ENCODE data around the gene ETV5.

- no peak for TF ChIP-seq EZH2phosphoT487 (IDR thresholded peaks at IDR 0.05; ENCODE audit: low read depth)
- TF ChIP-seq, protein P1, sequence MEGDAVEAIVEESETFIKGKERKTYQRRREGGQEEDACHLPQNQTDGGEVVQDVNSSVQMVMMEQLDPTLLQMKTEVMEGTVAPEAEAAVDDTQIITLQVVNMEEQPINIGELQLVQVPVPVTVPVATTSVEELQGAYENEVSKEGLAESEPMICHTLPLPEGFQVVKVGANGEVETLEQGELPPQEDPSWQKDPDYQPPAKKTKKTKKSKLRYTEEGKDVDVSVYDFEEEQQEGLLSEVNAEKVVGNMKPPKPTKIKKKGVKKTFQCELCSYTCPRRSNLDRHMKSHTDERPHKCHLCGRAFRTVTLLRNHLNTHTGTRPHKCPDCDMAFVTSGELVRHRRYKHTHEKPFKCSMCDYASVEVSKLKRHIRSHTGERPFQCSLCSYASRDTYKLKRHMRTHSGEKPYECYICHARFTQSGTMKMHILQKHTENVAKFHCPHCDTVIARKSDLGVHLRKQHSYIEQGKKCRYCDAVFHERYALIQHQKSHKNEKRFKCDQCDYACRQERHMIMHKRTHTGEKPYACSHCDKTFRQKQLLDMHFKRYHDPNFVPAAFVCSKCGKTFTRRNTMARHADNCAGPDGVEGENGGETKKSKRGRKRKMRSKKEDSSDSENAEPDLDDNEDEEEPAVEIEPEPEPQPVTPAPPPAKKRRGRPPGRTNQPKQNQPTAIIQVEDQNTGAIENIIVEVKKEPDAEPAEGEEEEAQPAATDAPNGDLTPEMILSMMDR (IDR thresholded peaks at IDR 0.05; ENCODE audit: low read depth, low read length) = no peak
Measured at GRCh38 chr3:186090901-186091300, 18.0 kb downstream of the ETV5 start.

All from OCI-LY3 (cell line).